Measurements from ENCODE around the gene SHISAL1.

- no peak for TF ChIP-seq PAX5 (IDR thresholded peaks at IDR 0.05; ENCODE audit: insufficient read depth, low read length, severe bottlenecking)
- no peak for TF ChIP-seq SPI1 (IDR thresholded peaks at IDR 0.05; ENCODE audit: low read depth, low read length)
- TF ChIP-seq POLR2A (IDR thresholded peaks at IDR 0.05; ENCODE audit: low read depth, low read length) = no peak
- TF ChIP-seq POLR2AphosphoS5 (IDR thresholded peaks at IDR 0.05; ENCODE audit: low read depth, low read length) = no peak
- TF ChIP-seq TAF1 (IDR thresholded peaks at IDR 0.05; ENCODE audit: low read depth, low read length) = no peak
- TF ChIP-seq POU2F2 (IDR thresholded peaks at IDR 0.05; ENCODE audit: low read depth, low read length) = no peak
Measured at GRCh38 chr22:44319685-44320084, 6.9 kb upstream of the SHISAL1 start.
